Stimulated activated CD8-positive, alpha-beta memory T cell treated with anti-CD3 and anti-CD28 coated beads, Interleukin-12 subunit alpha, Interleukin-12 subunit beta, amount 100 ng/mL, for 4 hours (primary cell): Measurements from ENCODE around the gene TRIM33.

Experiments
- DNase-seq: peaks from one replicate; pipeline ENCODE4 v3.0.0-alpha.2; 2020; ENCODE audit warnings: low read depth

TRIM33 gene

DNA sequence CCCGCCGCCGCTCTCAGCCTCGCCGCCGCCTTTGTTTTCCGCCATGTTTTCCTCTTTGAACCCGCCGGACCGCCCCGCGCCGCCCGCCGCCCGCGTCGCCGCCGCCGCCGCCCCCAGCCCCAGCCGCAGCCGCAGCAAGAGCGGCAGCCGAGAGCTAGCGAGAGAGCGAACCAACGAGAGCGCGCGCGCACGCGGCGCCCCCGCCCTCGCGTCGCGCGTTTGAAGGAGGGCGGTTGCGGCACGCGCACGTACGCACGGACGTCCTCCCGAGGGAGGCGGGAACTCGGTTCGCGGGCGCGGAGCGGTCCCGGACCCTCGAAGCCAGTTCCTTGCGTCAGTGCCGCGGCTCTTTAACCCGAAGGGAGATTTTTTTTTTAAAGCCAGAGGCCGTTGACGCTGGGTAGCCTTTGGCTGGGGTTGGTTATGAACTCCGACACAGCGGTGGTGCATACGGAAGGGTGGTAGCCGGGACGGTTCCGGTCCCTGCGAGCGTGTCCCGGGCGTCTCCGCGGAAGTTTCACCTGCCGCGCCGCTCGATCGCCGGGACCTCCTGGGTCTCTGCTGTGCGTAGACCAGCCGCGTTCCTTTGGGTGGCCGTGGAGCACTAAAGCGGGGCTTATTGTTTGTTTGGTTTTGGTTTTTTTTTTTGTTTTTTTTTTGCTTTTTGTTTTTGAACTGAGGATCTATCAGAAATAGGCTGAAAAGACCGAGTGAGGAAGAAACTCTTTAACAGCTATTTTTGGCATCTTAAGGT, at the start of gene TRIM33:
Gene TRIM33, minus strand, starts transcription at position 172 of the 754 bp plus-strand sequence. Its CDS starts 127 bp downstream, at position 45.
- DNase-seq = peak; percentile 90

DNA sequence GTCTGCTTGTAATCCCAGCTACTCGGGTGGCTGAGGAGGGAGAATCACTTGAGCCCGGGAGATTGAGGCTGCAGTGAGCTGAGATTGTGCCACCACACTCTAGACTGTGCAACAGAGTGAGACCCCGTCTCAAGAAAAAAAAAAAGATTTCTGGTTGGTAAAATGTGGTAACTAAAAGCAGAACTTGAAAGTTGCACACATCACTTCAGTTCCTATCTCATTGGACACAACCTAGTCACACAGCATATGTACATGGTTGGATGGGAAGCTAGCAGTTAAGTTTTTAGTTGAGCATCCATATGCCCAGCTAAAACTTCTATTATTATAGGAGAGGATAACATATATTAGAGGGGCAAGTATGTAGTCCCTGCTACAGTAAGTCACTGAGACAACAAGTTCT, 48.4 kb upstream of the TRIM33 start:
- DNase-seq = no peak

DNA sequence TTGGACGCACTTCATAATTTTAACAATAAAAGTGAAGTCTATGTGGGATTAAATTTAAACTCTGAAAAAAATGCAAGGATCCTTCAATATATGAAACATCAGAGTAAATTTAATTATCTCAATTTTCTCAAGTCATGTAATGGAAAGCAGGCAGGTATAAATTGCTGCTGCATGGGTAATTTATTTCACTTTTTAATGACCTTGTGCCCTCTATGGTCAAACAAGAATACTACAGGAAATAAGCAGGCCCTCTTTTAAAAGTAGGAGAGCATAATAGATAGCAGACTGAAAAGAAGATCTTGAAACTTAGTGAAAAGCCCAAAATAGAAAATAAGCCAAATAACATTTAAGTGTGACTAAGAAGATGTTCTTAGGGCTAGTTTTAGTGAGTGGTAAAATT, 47.5 kb upstream of the TRIM33 start:
- DNase-seq = no peak

DNA sequence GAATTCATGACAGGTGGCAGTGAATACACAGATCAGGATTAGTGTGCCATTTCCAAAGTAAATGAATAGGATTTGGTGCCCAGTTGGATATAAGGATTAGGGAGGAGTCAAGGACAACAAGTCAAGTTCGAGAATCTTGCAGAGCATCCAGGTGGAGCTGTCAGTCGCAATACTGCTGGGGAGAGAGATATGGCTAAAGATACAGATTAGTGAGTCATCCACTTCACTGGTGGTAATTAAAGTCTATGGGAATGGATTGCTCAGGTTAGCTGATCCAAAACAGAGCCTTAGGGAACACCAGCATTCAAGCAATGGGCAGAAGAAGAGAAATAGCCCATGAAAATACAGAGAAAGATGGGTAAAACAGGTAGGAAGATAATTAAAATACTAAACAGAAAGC, 43.6 kb upstream of the TRIM33 start:
- no peak for DNase-seq

DNA sequence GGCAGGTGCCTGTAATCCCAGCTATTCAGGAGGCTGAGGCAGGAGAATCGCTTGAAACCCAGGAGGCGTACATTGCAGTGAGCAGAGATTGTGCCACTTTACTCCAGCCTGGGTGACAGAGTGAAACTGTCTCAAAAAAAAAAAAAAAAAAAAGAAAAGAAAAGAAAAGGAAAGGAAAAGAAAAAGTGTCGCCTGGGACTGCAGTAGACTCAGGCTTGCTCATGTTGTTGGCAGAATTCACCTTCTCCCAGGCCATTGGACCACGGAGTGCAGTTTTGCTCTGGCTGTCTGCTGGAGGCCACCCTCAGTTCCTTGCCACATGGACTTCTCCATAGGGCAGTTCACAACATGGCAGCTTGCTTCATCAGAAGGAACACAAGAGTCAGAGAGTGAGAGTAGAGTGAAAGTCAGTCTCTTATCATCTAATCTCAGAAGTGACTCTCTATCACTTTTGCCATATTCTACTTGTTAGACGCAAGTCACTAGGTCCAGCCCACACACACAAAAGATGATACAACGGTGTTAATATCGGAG, 41.2 kb upstream of the TRIM33 start:
- DNase-seq = no peak

DNA sequence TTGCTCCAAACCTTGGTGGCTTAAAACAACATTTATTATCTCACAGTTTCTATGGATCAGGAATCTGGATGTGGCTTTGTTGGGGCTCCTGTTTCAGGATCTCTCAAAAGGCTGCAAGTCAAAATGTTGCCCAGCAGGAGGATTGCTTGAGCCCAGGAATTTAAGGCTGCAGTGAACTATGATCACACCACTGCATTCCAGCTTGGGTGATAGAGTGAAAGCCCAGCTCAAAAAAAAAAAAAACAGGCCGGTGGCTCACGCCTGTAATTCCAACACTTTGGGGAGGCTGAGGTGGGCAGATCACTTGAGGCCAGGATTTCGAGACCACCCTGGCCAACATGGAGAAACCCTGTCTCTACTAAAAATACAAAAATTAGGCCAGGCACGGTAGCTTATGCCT, 40.4 kb upstream of the TRIM33 start:
- DNase-seq = no peak

DNA sequence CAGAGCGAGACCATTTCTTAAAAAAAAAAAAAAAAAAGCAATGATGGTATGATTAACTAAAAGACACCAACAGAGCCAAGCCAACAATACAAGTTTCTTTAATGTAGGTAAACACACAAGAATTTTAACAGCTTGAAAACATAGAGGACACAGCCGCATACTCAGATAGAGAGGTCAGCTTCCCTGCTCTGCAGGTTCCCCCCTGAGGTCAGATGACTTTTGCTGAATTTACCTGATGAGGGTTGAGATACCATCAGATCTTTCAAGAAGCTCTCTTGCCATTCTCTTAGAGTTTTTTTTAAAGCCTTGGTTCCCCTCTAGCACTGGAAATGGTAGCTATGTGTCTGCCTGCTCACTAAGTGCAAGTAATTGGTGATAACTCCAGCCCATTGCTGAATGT, 39.3 kb upstream of the TRIM33 start:
- DNase-seq = no peak

DNA sequence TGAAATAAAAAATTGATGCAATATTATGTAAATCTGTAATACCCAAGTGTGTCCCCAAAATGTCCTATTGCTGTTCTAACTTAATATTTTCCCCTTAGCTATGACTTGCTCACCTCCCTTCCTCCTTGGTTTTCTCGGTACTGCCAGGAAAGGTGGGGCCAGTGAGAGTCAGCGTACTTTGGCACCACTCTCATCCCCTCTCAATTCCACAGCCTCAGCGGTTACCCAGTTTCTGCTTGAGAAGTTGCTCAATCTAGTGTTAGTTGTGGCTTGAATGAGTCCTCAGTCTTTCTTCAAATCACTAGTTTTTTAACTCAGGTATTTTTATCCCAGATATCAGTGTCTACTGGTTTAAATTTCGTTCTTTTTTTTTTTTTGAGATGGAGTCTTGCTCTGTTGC, 38.1 kb upstream of the TRIM33 start:
- no peak for DNase-seq

DNA sequence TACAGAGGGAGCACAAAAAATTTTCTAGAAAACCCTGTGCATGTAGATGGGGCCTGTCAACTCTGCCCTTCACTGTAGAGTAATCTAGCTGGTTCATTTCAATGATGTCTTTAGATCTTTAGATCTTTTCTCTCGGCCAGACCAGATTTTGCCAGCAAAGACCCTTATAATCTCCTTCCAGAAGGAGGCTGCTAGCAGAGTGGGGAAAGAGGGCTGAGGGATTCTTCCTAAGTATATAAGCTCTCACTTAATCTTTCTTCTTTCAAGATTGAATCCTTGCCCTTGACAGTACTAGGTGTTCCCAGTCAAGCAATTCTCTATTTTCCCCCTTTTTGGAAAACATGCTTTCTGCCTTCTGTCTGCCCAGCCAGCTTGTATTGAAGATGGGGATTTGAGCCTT, 36.1 kb upstream of the TRIM33 start:
- no peak for DNase-seq

DNA sequence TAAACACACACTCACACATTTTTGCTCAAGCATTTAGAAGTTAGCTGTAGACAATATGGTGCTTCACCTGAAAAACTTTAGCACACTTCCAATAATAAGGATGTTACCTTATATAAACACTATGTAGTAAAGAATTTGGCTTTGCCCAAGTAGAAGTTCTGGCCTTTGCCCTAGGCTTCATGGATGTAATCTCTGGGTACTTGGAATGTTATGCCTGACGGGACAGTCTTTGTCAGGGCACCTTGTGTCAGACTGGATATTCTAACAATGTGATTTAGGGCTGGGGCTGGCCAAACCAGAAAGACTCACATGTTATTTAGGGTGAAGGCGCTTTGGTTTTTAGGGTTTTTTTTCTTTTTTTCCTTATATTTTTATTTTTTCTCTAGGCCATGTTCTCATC, 34.8 kb upstream of the TRIM33 start:
- DNase-seq = no peak

DNA sequence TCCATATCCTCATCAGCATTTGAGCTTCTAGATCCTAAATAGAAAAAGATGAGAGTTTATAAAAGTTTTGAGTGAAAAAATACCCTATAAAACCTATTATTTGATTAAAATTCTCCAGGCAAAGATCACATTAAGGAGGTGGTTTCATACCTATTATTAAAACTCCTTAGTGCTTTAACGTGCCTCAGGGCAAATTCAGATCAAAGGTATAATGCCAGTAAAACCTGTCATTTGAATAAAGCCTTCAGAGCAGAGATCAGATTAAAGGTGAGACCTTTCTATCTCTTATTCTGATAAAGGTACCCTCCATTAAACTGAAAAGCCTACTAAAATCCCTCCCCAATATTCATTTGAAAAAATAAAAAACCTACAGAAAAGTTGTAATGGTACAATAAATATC, 34.3 kb upstream of the TRIM33 start:
- DNase-seq = no peak

DNA sequence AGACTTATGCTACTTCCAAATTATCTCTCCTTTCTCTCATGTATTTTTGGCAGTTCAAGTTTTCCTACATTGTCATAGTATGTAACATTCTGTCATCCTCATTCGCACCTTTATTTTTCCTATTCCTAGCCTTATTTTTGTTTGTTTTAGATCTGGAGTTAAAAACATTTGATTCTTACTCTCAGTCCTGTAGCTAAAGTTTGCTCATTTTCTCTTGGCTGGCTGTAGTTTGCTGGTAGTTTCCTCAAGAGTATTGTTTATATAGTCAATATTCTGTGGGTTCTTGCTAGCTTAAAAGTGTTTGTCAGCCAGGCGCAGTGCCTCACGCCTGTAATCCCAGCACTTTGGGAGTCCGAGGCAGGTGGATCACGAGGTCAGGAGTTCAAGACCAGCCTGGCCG, 29.8 kb upstream of the TRIM33 start:
- no peak for DNase-seq

DNA sequence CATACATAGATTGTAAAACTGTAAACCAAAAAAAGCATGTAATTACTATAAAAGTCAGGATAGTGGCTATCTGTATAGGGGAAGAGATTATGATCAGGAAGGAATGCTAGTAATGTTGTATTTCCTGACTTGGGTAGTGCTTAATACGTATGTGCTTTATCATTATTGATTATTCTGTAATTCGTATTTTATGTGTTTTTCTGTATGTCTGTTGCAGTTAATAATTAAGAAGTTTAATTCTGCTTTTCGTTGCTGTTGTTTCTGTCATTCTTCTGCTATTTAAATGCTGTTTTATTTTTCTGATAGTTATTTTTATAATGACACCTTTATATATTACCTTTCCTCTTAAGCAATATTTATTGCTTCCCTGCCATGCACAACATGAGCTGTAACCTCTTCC, 29.3 kb upstream of the TRIM33 start:
- no peak for DNase-seq

DNA sequence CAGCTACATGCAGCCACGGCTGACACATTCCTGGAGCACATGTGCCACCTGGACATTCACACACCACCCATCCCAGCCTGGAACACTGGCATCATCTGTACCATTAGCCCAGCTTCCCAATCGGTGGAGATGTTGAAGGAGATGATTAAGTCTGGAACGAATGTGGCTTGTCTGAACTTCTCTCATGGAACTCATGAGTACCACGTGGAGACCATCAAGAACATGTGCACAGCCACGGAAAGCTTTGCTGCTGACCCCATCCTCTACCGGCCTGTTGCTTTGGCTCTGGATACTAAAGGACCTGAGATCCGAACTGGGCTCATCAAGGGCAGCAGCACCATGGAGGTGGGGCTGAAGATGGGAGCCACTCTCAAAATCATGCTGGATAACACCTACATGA, 25.0 kb upstream of the TRIM33 start:
- DNase-seq = no peak

DNA sequence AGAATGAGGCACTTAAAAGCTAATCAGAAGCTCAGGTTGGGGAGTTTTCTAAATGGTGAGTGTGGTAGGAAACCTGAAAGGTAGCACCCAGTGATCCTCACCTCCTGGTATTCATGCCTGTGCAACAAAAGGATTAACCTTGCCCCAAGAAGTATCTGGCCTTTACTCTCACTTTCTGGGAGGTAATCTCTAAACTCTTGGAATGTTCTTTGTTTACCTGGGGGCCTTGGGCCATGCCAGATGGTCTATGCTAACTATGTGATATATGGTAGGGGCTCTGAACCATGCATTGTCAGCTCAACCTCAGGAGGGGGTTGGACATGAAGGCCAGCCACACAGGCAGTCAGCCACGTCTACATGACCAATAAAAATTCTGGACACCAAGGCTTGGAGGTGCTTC, 24.4 kb upstream of the TRIM33 start:
- no peak for DNase-seq

DNA sequence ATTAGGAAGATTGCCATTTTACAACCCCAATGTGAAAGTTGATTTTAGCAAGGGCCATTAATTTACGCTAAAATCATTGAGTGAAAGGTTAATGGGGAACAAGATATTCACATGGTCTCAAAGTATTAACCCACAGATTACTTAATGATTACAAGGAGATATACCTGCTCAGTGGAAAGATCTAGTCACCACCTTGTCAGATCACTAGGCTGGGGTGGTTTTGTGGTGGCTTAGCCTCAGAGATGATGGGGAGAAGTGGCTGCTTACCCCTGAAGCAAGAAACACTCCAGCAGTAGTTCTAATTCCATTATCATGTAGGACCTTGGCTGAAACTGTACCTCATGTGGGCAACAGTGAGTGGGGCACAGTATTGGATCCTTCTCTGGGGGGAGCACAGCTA, 20.1 kb upstream of the TRIM33 start:
- DNase-seq = no peak

DNA sequence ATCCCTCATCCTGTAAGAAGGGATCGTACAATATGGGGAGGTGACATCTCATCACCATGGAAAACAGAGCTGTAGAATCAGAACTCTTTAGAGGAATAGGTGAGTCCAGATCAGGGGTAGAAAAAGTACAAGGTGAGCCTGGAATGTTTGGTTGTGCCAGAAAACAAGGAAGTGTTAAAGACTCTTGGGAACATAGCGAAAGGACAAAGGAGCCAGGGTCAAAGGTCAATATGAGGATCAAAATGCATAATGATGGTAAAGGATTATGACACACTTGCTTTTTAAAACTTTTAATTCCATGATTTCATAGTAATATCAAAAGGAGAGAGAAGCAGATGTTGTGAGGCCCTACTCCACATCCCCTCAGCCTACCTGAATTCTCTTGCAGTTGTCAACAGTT, 19.2 kb upstream of the TRIM33 start:
- no peak for DNase-seq

DNA sequence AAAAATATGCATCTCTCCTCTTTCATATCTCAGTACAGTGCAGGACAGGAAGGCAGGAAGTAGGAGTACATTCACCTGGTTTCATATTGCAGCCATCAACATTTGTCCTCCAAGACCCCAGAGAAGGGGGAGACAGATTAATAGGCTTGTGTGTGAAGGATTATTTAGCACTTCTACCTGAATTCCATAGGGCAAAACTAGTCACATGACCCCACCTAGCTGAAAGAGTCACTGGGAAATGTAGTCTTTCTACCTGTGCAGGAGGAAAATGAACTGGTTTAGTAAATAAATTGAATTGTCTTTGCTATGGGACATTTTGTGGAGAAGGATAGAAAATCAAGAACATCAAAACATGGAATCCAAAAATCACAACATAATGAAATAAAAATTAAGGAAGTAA, 13.9 kb upstream of the TRIM33 start:
- DNase-seq = no peak

DNA sequence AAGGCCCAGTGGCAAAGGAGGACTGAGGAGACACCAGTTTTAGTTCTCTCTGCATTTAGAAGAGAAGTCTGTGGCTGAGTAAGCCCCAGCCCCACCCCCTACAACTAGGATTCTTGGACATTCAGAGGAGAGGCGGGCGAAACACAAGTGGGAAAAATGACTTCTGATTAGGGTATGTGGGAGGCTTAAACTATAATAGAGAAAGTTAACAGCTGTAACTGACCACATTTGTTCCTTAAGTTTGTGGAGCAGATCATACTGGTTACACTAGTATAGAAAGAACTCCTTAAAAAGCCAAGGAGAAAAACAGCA, 11.2 kb upstream of the TRIM33 start:
- no peak for DNase-seq

DNA sequence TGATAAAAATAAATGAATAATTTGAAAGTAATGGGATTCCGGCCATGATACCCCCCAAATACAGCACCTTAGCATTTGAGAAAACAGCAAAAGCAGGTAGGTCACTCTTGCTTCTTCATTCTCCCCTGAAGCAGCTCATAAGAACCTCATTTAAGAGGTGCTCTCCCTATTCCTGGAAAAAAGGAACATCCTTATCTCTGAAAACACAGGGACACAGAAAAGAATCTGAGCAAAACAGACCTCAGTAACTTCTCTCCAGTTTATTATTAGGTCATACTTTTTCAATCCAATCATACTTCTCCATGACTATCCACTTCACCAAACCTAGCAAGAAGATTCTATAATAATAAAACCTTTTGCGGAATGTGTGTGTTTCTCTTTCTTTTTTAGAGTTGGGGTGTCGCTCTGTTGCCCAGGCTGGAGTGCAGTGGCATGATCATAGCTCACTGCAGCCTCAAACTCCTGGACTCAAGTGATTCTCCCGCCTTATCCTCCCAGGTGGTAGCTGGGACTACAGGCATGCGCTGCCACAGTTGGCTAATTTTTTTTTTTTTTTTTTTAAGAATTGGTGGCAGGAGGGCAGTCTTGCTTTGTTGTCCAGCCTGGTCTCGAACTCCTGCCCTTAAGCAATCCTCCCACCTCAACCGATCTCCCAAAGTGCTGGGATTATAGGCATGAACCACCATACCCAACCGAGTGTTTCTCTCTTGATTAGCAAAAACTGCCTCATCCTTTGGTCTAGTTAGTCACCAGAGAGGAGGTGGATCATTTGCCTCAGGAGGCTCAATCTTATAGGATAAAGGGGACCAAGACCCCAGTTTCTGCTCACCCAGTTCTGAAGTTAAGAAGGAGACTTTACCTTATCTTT, 10.6 kb upstream of the TRIM33 start:
- no peak for DNase-seq

DNA sequence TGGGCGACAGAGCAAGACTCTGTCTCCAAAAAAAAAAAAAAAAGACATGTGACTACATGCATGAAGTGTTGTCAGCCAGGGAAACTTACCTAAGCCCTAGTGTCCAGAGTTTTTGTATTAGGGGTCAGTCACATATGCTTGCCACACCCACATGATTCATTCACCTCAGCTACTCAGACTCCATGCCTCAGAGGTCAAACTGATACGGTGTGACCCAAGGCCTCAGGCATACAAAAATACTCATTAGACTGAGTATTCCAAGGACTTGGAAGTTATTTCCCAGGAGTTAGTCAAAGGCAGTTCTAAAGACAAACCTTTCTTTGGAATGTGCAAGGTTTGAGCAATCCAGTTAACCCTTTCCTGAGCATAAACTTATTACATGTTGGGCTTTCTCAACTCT, 6.3 kb upstream of the TRIM33 start:
- no peak for DNase-seq

DNA sequence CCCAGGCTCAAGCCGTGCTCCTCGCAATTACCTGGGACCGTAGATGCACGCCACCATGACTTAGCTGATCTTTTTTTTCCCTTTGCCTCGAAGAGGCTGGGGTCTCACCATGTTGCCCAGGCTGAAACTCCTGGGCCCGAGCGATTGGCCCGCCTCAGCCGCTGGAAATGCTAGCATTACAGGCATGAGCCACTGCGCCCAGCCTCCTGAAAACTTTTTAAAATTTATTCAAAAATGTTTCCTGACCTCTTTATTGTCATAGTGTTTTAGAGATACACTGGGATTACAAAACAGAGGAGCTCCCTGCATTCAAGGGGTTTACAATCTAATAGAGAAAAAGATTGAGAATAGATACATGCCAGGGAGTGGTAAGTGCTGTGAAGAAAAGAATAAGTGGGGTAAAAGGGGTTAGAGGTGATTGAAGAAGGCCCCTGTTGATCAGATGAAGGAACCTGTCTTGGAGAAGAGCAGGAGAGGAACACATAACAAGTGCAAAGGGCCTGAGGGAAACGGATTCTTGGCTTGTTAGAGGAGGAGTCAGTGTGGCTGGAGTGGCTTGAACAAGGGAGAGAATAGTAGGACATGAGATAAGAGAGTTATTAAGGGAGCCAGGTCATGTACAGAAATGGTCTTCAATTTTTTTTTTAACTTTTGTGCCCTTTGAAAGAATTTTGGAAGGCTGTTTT, 1.7 kb upstream of the TRIM33 start:
- no peak for DNase-seq
